ENCODE measurements around the gene DNAI1. TPM values are rescaled to one million over a fixed set of nuclear protein-coding genes. Genes with fewer than 3 reads are reported as not detected.
"Not testable (repeated sequence)": the region's sequence is repeated elsewhere in the genome, so short reads cannot be mapped to it uniquely, and the experiment has no call there.

DNAI1 gene
- total RNA-seq, 1 donor from 2014 or later, result not detected

- H3K9ac ChIP-seq (ENCODE audit: low read depth in 1 of 3, low read length in 3 of 3); H3K9me3 ChIP-seq (ENCODE audit: control insufficient read depth in 3 of 3, low read length in 3 of 3); H3K36me3 ChIP-seq (ENCODE audit: control insufficient read depth in 3 of 3, insufficient read depth in 3 of 3, low read length in 3 of 3); H3K27me3 ChIP-seq (ENCODE audit: control insufficient read depth in 3 of 3, insufficient read depth in 3 of 3, low read length in 3 of 3); H3K4me3 ChIP-seq (ENCODE audit: low read length in 3 of 3); H3K27ac ChIP-seq (ENCODE audit: low read depth, low read length): not testable (repeated sequence)
- peaks cover 0 to 13% (median 10%) of the 10 kb centered on the region in 3 donors for H3K4me1 ChIP-seq (ENCODE audit: control insufficient read depth in 3 of 3, insufficient read depth in 3 of 3, low read length in 3 of 3)
Measured at GRCh38 chr9:34482746-34483145, 24.1 kb downstream of the DNAI1 start.

GRCh38 chr9:34484678-34485077 lies 26.1 kb downstream of the DNAI1 start:
- Histone ChIP-seq H3K9ac (ENCODE audit: low read depth in 1 of 3, low read length in 3 of 3) (no peak overlapping the region), H3K4me3 (ENCODE audit: low read length in 3 of 3) (no peak overlapping the region), H3K4me1 (ENCODE audit: control insufficient read depth in 3 of 3, insufficient read depth in 3 of 3, low read length in 3 of 3) (peaks cover 0 to 11% (median 11%) of the 10 kb centered on the region in 3 donors), H3K27ac (ENCODE audit: low read depth, low read length) (no peak overlapping the region), H3K9me3 (ENCODE audit: control insufficient read depth in 3 of 3, low read length in 3 of 3) (no peaks in the 10 kb centered on the region), H3K36me3 (ENCODE audit: control insufficient read depth in 3 of 3, insufficient read depth in 3 of 3, low read length in 3 of 3) (no peaks in the 10 kb centered on the region), H3K27me3 (ENCODE audit: control insufficient read depth in 3 of 3, insufficient read depth in 3 of 3, low read length in 3 of 3) (peaks cover 0 to 2% (median 0%) of the 10 kb centered on the region in 3 donors)

- Histone ChIP-seq H3K9me3 (ENCODE audit: control insufficient read depth in 3 of 3, low read length in 3 of 3) (no peaks in the 10 kb centered on the region), H3K4me3 (ENCODE audit: low read length in 3 of 3) (no peak overlapping the region), H3K27me3 (ENCODE audit: control insufficient read depth in 3 of 3, insufficient read depth in 3 of 3, low read length in 3 of 3) (peaks cover 0 to 2% (median 0%) of the 10 kb centered on the region in 3 donors), H3K4me1 (ENCODE audit: control insufficient read depth in 3 of 3, insufficient read depth in 3 of 3, low read length in 3 of 3) (peaks cover 0 to 11% (median 7%) of the 10 kb centered on the region in 3 donors), H3K27ac (ENCODE audit: low read depth, low read length) (no peak overlapping the region), H3K36me3 (ENCODE audit: control insufficient read depth in 3 of 3, insufficient read depth in 3 of 3, low read length in 3 of 3) (no peaks in the 10 kb centered on the region), H3K9ac (ENCODE audit: low read depth in 1 of 3, low read length in 3 of 3) (no peak overlapping the region)
Measured at GRCh38 chr9:34485822-34486221, 27.2 kb downstream of the DNAI1 start.

- Histone ChIP-seq H3K36me3 (ENCODE audit: control insufficient read depth in 3 of 3, insufficient read depth in 3 of 3, low read length in 3 of 3) (no peaks in the 10 kb centered on the region), H3K9ac (ENCODE audit: low read depth in 1 of 3, low read length in 3 of 3) (no peak overlapping the region), H3K4me3 (ENCODE audit: low read length in 3 of 3) (no peak overlapping the region), H3K27ac (ENCODE audit: low read depth, low read length) (no peak overlapping the region), H3K4me1 (ENCODE audit: control insufficient read depth in 3 of 3, insufficient read depth in 3 of 3, low read length in 3 of 3) (peaks cover 0 to 11% (median 7%) of the 10 kb centered on the region in 3 donors), H3K9me3 (ENCODE audit: control insufficient read depth in 3 of 3, low read length in 3 of 3) (no peaks in the 10 kb centered on the region), H3K27me3 (ENCODE audit: control insufficient read depth in 3 of 3, insufficient read depth in 3 of 3, low read length in 3 of 3) (peaks cover 0 to 4% (median 0%) of the 10 kb centered on the region in 3 donors)
Measured at GRCh38 chr9:34486572-34486971, 28.0 kb downstream of the DNAI1 start.

GRCh38 chr9:34490360-34490759 lies 31.8 kb downstream of the DNAI1 start:
- no peaks in the 10 kb centered on the region for H3K9me3 ChIP-seq (ENCODE audit: control insufficient read depth in 3 of 3, low read length in 3 of 3)

GRCh38 chr9:34490760-34491159 lies 32.2 kb downstream of the DNAI1 start:
- H3K4me1 ChIP-seq (ENCODE audit: control insufficient read depth in 3 of 3, insufficient read depth in 3 of 3, low read length in 3 of 3), result peaks cover 0 to 2% (median 0%) of the 10 kb centered on the region in 3 donors
- no peaks in the 10 kb centered on the region for H3K36me3 ChIP-seq (ENCODE audit: control insufficient read depth in 3 of 3, insufficient read depth in 3 of 3, low read length in 3 of 3)
- H3K27me3 ChIP-seq (ENCODE audit: control insufficient read depth in 3 of 3, insufficient read depth in 3 of 3, low read length in 3 of 3), result peaks cover 0 to 6% (median 0%) of the 10 kb centered on the region in 3 donors
- H3K9me3 ChIP-seq (ENCODE audit: control insufficient read depth in 3 of 3, low read length in 3 of 3), result no peaks in the 10 kb centered on the region
- H3K4me3 ChIP-seq (ENCODE audit: low read length in 3 of 3), result no peak overlapping the region
- H3K9ac ChIP-seq (ENCODE audit: low read depth in 1 of 3, low read length in 3 of 3), result no peak overlapping the region
- H3K27ac ChIP-seq (ENCODE audit: low read depth, low read length), result no peak overlapping the region

More at GRCh38 chr9:34490360-34490759, 31.8 kb downstream of the DNAI1 start:
- Histone ChIP-seq H3K27me3 (ENCODE audit: control insufficient read depth in 3 of 3, insufficient read depth in 3 of 3, low read length in 3 of 3) (peaks cover 0 to 6% (median 0%) of the 10 kb centered on the region in 3 donors), H3K27ac (ENCODE audit: low read depth, low read length) (no peak overlapping the region), H3K9ac (ENCODE audit: low read depth in 1 of 3, low read length in 3 of 3) (no peak overlapping the region), H3K4me3 (ENCODE audit: low read length in 3 of 3) (no peak overlapping the region), H3K36me3 (ENCODE audit: control insufficient read depth in 3 of 3, insufficient read depth in 3 of 3, low read length in 3 of 3) (no peaks in the 10 kb centered on the region), H3K4me1 (ENCODE audit: control insufficient read depth in 3 of 3, insufficient read depth in 3 of 3, low read length in 3 of 3) (peaks cover 0 to 2% (median 0%) of the 10 kb centered on the region in 3 donors)

- Histone ChIP-seq H3K36me3 (ENCODE audit: control insufficient read depth in 3 of 3, insufficient read depth in 3 of 3, low read length in 3 of 3) (no peaks in the 10 kb centered on the region), H3K4me3 (ENCODE audit: low read length in 3 of 3) (no peak overlapping the region), H3K27me3 (ENCODE audit: control insufficient read depth in 3 of 3, insufficient read depth in 3 of 3, low read length in 3 of 3) (peaks cover 0 to 6% (median 0%) of the 10 kb centered on the region in 3 donors), H3K4me1 (ENCODE audit: control insufficient read depth in 3 of 3, insufficient read depth in 3 of 3, low read length in 3 of 3) (peaks cover 0 to 2% (median 0%) of the 10 kb centered on the region in 3 donors), H3K9me3 (ENCODE audit: control insufficient read depth in 3 of 3, low read length in 3 of 3) (no peaks in the 10 kb centered on the region), H3K9ac (ENCODE audit: low read depth in 1 of 3, low read length in 3 of 3) (no peak overlapping the region), H3K27ac (ENCODE audit: low read depth, low read length) (no peak overlapping the region)
Measured at GRCh38 chr9:34491596-34491995, 33.0 kb downstream of the DNAI1 start.

- peaks cover 0 to 6% (median 0%) of the 10 kb centered on the region in 3 donors for H3K27me3 ChIP-seq (ENCODE audit: control insufficient read depth in 3 of 3, insufficient read depth in 3 of 3, low read length in 3 of 3)
- no peak overlapping the region for H3K27ac ChIP-seq (ENCODE audit: low read depth, low read length)
- H3K9ac ChIP-seq (ENCODE audit: low read depth in 1 of 3, low read length in 3 of 3), result no peak overlapping the region
- no peaks in the 10 kb centered on the region for H3K36me3 ChIP-seq (ENCODE audit: control insufficient read depth in 3 of 3, insufficient read depth in 3 of 3, low read length in 3 of 3)
- H3K4me3 ChIP-seq (ENCODE audit: low read length in 3 of 3), result no peak overlapping the region
- H3K4me1 ChIP-seq (ENCODE audit: control insufficient read depth in 3 of 3, insufficient read depth in 3 of 3, low read length in 3 of 3), result peaks cover 0 to 2% (median 0%) of the 10 kb centered on the region in 3 donors
- no peaks in the 10 kb centered on the region for H3K9me3 ChIP-seq (ENCODE audit: control insufficient read depth in 3 of 3, low read length in 3 of 3)
Measured at GRCh38 chr9:34492051-34492450, 33.4 kb downstream of the DNAI1 start.

GRCh38 chr9:34493972-34494535 lies 35.4 kb downstream of the DNAI1 start:
- Histone ChIP-seq H3K9ac (ENCODE audit: low read depth in 1 of 3, low read length in 3 of 3) (no peak overlapping the region), H3K36me3 (ENCODE audit: control insufficient read depth in 3 of 3, insufficient read depth in 3 of 3, low read length in 3 of 3) (no peaks in the 10 kb centered on the region), H3K4me3 (ENCODE audit: low read length in 3 of 3) (no peak overlapping the region), H3K27me3 (ENCODE audit: control insufficient read depth in 3 of 3, insufficient read depth in 3 of 3, low read length in 3 of 3) (peaks cover 0 to 4% (median 0%) of the 10 kb centered on the region in 3 donors), H3K4me1 (ENCODE audit: control insufficient read depth in 3 of 3, insufficient read depth in 3 of 3, low read length in 3 of 3) (peaks cover 0 to 7% (median 2%) of the 10 kb centered on the region in 3 donors), H3K9me3 (ENCODE audit: control insufficient read depth in 3 of 3, low read length in 3 of 3) (no peaks in the 10 kb centered on the region), H3K27ac (ENCODE audit: low read depth, low read length) (no peak overlapping the region)

- no peaks in the 10 kb centered on the region for H3K36me3 ChIP-seq (ENCODE audit: control insufficient read depth in 3 of 3, insufficient read depth in 3 of 3, low read length in 3 of 3)
Measured at GRCh38 chr9:34496149-34496712, 37.6 kb downstream of the DNAI1 start.

More at GRCh38 chr9:34496149-34496712, 37.6 kb downstream of the DNAI1 start:
- H3K9ac ChIP-seq (ENCODE audit: low read depth in 1 of 3, low read length in 3 of 3), result no peak overlapping the region
- H3K4me3 ChIP-seq (ENCODE audit: low read length in 3 of 3), result no peak overlapping the region
- peaks cover 0 to 4% (median 0%) of the 10 kb centered on the region in 3 donors for H3K27me3 ChIP-seq (ENCODE audit: control insufficient read depth in 3 of 3, insufficient read depth in 3 of 3, low read length in 3 of 3)
- peaks cover 0 to 7% (median 2%) of the 10 kb centered on the region in 3 donors for H3K4me1 ChIP-seq (ENCODE audit: control insufficient read depth in 3 of 3, insufficient read depth in 3 of 3, low read length in 3 of 3)
- no peaks in the 10 kb centered on the region for H3K9me3 ChIP-seq (ENCODE audit: control insufficient read depth in 3 of 3, low read length in 3 of 3)
- H3K27ac ChIP-seq (ENCODE audit: low read depth, low read length), result no peak overlapping the region
